Uterus (tissue), 2 donors: Measurements from ENCODE around the gene COL18A1.

Experiments used
- POLR2A ChIP-seq, 2 donors: fragments of 450-650 bp; IDR thresholded peaks; one replicate each; pipeline ENCODE4 v1.6.1; 2016; ENCODE audit warnings: antibody characterized with exemption in 2 of 2, mild to moderate bottlenecking in 1 of 2, moderate library complexity in 1 of 2
- TF ChIP-seq, protein P1 (sequence below), 4 experiments: fragments of 200-600 bp in 2 of 4; fragments of 450-650 bp in 2 of 4; sonication (generic) in 2 of 4; IDR thresholded peaks; one replicate each; pipeline ENCODE4 v1.5.1; 2016 to 2019; ENCODE audit warnings: antibody characterized with exemption in 4 of 4, mild to moderate bottlenecking in 2 of 4, moderate library complexity in 1 of 4

DNA sequence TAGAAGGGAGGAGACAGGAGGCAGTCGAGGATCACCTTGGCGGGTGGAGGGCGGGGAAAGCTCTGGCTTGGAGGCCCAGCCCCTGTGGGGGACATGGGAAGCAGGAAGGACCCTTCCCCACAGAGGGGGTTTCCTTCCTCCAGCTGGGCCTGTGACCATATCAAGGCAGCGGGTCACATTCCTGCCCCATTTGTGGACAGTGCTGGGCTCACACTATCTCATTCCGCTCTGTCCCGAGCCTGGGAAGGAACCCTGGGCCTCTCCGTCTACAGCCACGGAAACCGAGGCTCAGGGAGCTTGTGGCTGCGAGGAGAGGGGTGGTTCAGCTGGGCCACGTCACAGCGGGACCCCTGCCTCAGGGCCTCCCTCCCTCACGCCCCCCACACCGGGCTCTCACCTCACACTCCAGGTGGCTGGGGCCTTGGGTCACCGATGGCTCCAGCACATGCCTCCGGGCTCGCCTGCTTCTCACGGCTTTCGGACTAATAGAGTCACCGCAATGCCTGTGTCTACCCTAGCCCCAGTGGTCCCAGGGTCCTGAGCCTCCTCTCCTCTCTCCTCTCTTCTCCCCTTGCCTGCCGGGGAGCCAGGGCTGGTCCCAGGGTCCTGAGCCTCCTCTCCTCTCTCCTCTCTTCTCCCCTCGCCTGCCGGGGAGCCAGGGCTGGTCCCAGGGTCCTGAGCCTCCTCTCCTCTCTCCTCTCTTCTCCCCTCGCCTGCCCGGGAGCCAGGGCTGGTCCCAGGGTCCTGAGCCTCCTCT lies 80.9 kb downstream of the COL18A1 start:
- no peak for TF ChIP-seq POLR2A (IDR thresholded peaks at IDR 0.05)
- TF ChIP-seq, protein P1, sequence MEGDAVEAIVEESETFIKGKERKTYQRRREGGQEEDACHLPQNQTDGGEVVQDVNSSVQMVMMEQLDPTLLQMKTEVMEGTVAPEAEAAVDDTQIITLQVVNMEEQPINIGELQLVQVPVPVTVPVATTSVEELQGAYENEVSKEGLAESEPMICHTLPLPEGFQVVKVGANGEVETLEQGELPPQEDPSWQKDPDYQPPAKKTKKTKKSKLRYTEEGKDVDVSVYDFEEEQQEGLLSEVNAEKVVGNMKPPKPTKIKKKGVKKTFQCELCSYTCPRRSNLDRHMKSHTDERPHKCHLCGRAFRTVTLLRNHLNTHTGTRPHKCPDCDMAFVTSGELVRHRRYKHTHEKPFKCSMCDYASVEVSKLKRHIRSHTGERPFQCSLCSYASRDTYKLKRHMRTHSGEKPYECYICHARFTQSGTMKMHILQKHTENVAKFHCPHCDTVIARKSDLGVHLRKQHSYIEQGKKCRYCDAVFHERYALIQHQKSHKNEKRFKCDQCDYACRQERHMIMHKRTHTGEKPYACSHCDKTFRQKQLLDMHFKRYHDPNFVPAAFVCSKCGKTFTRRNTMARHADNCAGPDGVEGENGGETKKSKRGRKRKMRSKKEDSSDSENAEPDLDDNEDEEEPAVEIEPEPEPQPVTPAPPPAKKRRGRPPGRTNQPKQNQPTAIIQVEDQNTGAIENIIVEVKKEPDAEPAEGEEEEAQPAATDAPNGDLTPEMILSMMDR (IDR thresholded peaks at IDR 0.05) = no peak
